GM18870 (cell line): Measurements from ENCODE around the gene GSTM2.

Experiments
- ATAC-seq: cut with Tn5 transposase; IDR thresholded peaks from one replicate; pipeline ENCODE4 v1.9.1; 2021; ENCODE audit warnings: moderate library complexity; ENCODE audit not compliant: unreplicated experiment

The GSTM2 gene

GRCh38 chr1:109629372-109630030 is 38.4 kb upstream of the GSTM2 start:
- ATAC-seq: no peak

GRCh38 chr1:109630081-109630897 is 37.6 kb upstream of the GSTM2 start:
- ATAC-seq: no peak

GRCh38 chr1:109630898-109631512 is 36.9 kb upstream of the GSTM2 start:
- ATAC-seq: no peak

GRCh38 chr1:109631513-109632505 is 36.0 kb upstream of the GSTM2 start:
- ATAC-seq: no peak

- no peak for ATAC-seq
Measured at GRCh38 chr1:109632671-109633346, 35.0 kb upstream of the GSTM2 start.

- ATAC-seq: no peak
Measured at GRCh38 chr1:109634292-109634691, 33.6 kb upstream of the GSTM2 start.

- no peak for ATAC-seq
Measured at GRCh38 chr1:109634771-109635750, 32.8 kb upstream of the GSTM2 start.

- ATAC-seq: no peak
Measured at GRCh38 chr1:109635862-109636200, 32.0 kb upstream of the GSTM2 start.

GRCh38 chr1:109636201-109636952 is 31.5 kb upstream of the GSTM2 start:
- ATAC-seq: no peak

- ATAC-seq: no peak
Measured at GRCh38 chr1:109637446-109637845, 30.4 kb upstream of the GSTM2 start.

- ATAC-seq: no peak
Measured at GRCh38 chr1:109639063-109639840, 28.6 kb upstream of the GSTM2 start.

- no peak for ATAC-seq
Measured at GRCh38 chr1:109639841-109640184, 28.0 kb upstream of the GSTM2 start.

- no peak for ATAC-seq
Measured at GRCh38 chr1:109640285-109640865, 27.5 kb upstream of the GSTM2 start.

- ATAC-seq: no peak
Measured at GRCh38 chr1:109641078-109641740, 26.6 kb upstream of the GSTM2 start.

GRCh38 chr1:109641861-109642260 is 26.0 kb upstream of the GSTM2 start:
- no peak for ATAC-seq

- ATAC-seq: no peak
Measured at GRCh38 chr1:109642626-109643025, 25.2 kb upstream of the GSTM2 start.
